Measurements from ENCODE around the gene TCF21.
"Not testable (repeated sequence)": the region's sequence is repeated elsewhere in the genome, so short reads cannot be mapped to it uniquely, and the experiment has no call there.

The TCF21 gene

GRCh38 chr6:133888929-133889556 is at the start of gene TCF21:
TSS of gene TCF21 (plus strand) at chr6:133889113. CDS start at chr6:133889398, 285 bp downstream.
- DNase-seq (ENCODE audit: low spot score), result no peak

- no peak for DNase-seq (ENCODE audit: low spot score)
These were observed 47.7 kb upstream of the TCF21 start for GRCh38 chr6:133841176-133841575.

- no peak for DNase-seq (ENCODE audit: low spot score)
These were observed 45.8 kb upstream of the TCF21 start for GRCh38 chr6:133843098-133843497.

GRCh38 chr6:133844709-133845108 is 44.2 kb upstream of the TCF21 start:
- no peak for DNase-seq (ENCODE audit: low spot score)

- DNase-seq (ENCODE audit: low spot score), result no peak
These were observed 34.9 kb upstream of the TCF21 start for GRCh38 chr6:133854041-133854363.

GRCh38 chr6:133854364-133855275 is 34.3 kb upstream of the TCF21 start:
- DNase-seq (ENCODE audit: low spot score), result no peak

GRCh38 chr6:133855276-133855990 is 33.5 kb upstream of the TCF21 start:
- no peak for DNase-seq (ENCODE audit: low spot score)

- no peak for DNase-seq (ENCODE audit: low spot score)
These were observed 32.9 kb upstream of the TCF21 start for GRCh38 chr6:133855991-133856370.

- no peak for DNase-seq (ENCODE audit: low spot score)
These were observed 32.0 kb upstream of the TCF21 start for GRCh38 chr6:133856911-133857310.

GRCh38 chr6:133857696-133858095 is 31.2 kb upstream of the TCF21 start:
- DNase-seq (ENCODE audit: low spot score), result no peak

- DNase-seq (ENCODE audit: low spot score), result not testable (repeated sequence)
These were observed 27.6 kb upstream of the TCF21 start for GRCh38 chr6:133861337-133861736.

- no peak for DNase-seq (ENCODE audit: low spot score)
These were observed 25.7 kb upstream of the TCF21 start for GRCh38 chr6:133863228-133863627.

GRCh38 chr6:133865680-133866079 is 23.2 kb upstream of the TCF21 start:
- DNase-seq (ENCODE audit: low spot score), result no peak

- DNase-seq (ENCODE audit: low spot score), result no peak
These were observed 17.8 kb upstream of the TCF21 start for GRCh38 chr6:133871131-133871530.

GRCh38 chr6:133873538-133873937 is 15.4 kb upstream of the TCF21 start:
- DNase-seq (ENCODE audit: low spot score), result no peak

- DNase-seq (ENCODE audit: low spot score), result no peak
These were observed 11.8 kb upstream of the TCF21 start for GRCh38 chr6:133877116-133877515.

- DNase-seq (ENCODE audit: low spot score), result no peak
These were observed 8.9 kb upstream of the TCF21 start for GRCh38 chr6:133880006-133880405.

- DNase-seq (ENCODE audit: low spot score), result no peak
These were observed 8.0 kb upstream of the TCF21 start for GRCh38 chr6:133880896-133881295.

- no peak for DNase-seq (ENCODE audit: low spot score)
These were observed 2.7 kb upstream of the TCF21 start for GRCh38 chr6:133886104-133886775.

- no peak for DNase-seq (ENCODE audit: low spot score)
These were observed 1.6 kb upstream of the TCF21 start for GRCh38 chr6:133887156-133887879.

GRCh38 chr6:133887880-133888230 is 1.1 kb upstream of the TCF21 start:
- DNase-seq (ENCODE audit: low spot score), result no peak

All from cerebellar cortex (tissue), 1 donor.